Lung (tissue), 12 donors: ENCODE data around the gene SSC5D. TPM values are rescaled to one million over a fixed set of nuclear protein-coding genes. Genes with fewer than 3 reads are reported as not detected.

Experiments
- ATAC-seq: fragments of 200-7000 bp; cut with Tn5 transposase; one replicate; pipeline ENCODE4 v1.9.1; 2020; ENCODE audit warnings: moderate number of reproducible peaks; ENCODE audit not compliant: insufficient read depth, low FRiP score
- DNase-seq, 3 donors: peaks; one replicate each; pipeline ENCODE4 v3.0.0-alpha.2; 2013 to 2017
- H3K27ac ChIP-seq, 2 donors: one replicate each; pipeline ENCODE4 v1.5.1; 2013; ENCODE audit warnings: mild to moderate bottlenecking in 2 of 2, moderate library complexity in 2 of 2, control low read depth in 1 of 2, inconsistent platforms in 1 of 2, low read depth in 1 of 2, low read length in 1 of 2
- H3K27me3 ChIP-seq, 3 donors: one replicate each; pipeline ENCODE4 v1.5.1; 2013; ENCODE audit warnings: low read length in 2 of 3; ENCODE audit not compliant: control insufficient read depth in 3 of 3, insufficient read depth in 3 of 3
- H3K36me3 ChIP-seq, 4 donors: one replicate each; pipeline ENCODE4 v1.5.1; 2013; ENCODE audit warnings: low read length in 4 of 4, mild to moderate bottlenecking in 1 of 4, moderate library complexity in 1 of 4; ENCODE audit not compliant: control insufficient read depth in 4 of 4, insufficient read depth in 4 of 4
- H3K4me1 ChIP-seq, 5 donors: one replicate each; pipeline ENCODE4 v1.5.1; 2013; ENCODE audit warnings: low read length in 5 of 5, mild to moderate bottlenecking in 2 of 5, moderate library complexity in 1 of 5; ENCODE audit not compliant: control insufficient read depth in 5 of 5, insufficient read depth in 5 of 5
- H3K4me3 ChIP-seq: one replicate; pipeline ENCODE4 v1.5.1; 2013; ENCODE audit warnings: mild to moderate bottlenecking, control low read depth, moderate library complexity
- H3K9ac ChIP-seq, 2 donors: one replicate each; pipeline ENCODE4 v1.5.1; 2013; ENCODE audit warnings: low read length in 2 of 2, control low read depth in 1 of 2; ENCODE audit not compliant: insufficient read depth in 1 of 2
- H3K9me3 ChIP-seq, 4 donors: one replicate each; pipeline ENCODE4 v1.5.1; 2013; ENCODE audit warnings: low read length in 3 of 4, mild to moderate bottlenecking in 1 of 4, moderate library complexity in 1 of 4; ENCODE audit not compliant: control insufficient read depth in 4 of 4, insufficient read depth in 3 of 4
- CTCF ChIP-seq: IDR thresholded peaks from 2 replicates; pipeline ENCODE4 v1.5.1; 2012; ENCODE audit warnings: mild to moderate bottlenecking; ENCODE audit errors: control extremely low read depth, extremely low read depth
- polyA plus RNA-seq, 2 donors: library from polyadenylated mRNA; stranded (reverse); fragments of 200-250 nt; gene quantifications; one replicate each; pipeline ENCODE4 v1.2.1, GENCODE V29; 2013
- total RNA-seq, 2 donors: library from RNA; depleted of rRNA in 1 of 2; stranded (reverse); fragments of >200 nt in 1 of 2; gene quantifications; one replicate each; pipeline ENCODE4 v1.2.1, GENCODE V29; 2014 to 2021
- donor health status: control.
- donor health status: control.
- donor health status: Bipolar disorder and iron deficiency.
- donor health status: healthy.
- donor health status: DM: yes; HTN: yes; CAD: no.

The SSC5D gene
- total and polyA plus RNA-seq, 4 donors = 0.66 to 8.4 (median 4.4) TPM

GRCh38 chr19:55567708-55568328 lies 79.6 kb downstream of the SSC5D start:
- Histone ChIP-seq H3K9ac (no peak overlapping the region), H3K4me3 (no peak overlapping the region), H3K27me3 (no peaks in the 10 kb centered on the region), H3K4me1 (peaks cover 0 to 5% (median 4%) of the 10 kb centered on the region in 5 donors), H3K27ac (no peak overlapping the region), H3K9me3 (no peaks in the 10 kb centered on the region), H3K36me3 (no peaks in the 10 kb centered on the region)
- DNase-seq = no peak
- ATAC-seq = no peak
- no peak for TF ChIP-seq CTCF

Other genes starting within 250 kb of the SSC5D start
- 10 to 100 TPM; 37.3 to 86.3 TPM for gene PPP6R1, start 229.4 kb upstream of the SSC5D start, total RNA-seq
- 10 to 100 TPM; 37.8 to 58.4 TPM for gene PPP6R1, start 229.4 kb upstream of the SSC5D start, polyA plus RNA-seq
- gene HSPBP1, start 208.3 kb upstream of the SSC5D start, total RNA-seq = 10 to 100 TPM; 19.3 to 53.1 TPM
- 10 to 100 TPM; 50.2 to 62.2 TPM for gene HSPBP1, start 208.3 kb upstream of the SSC5D start, polyA plus RNA-seq
- 1 to 10 TPM; 2.1 to 6.4 TPM for gene BRSK1, start 204.4 kb upstream of the SSC5D start, total RNA-seq
- under 1 TPM; 0.53 to 0.94 TPM for gene BRSK1, start 204.4 kb upstream of the SSC5D start, polyA plus RNA-seq
- gene TMEM150B, start 163.1 kb upstream of the SSC5D start, total RNA-seq = 10 to 100 TPM in 1 of 2 donors, 1 to 10 TPM in 1; 2.3 to 20.6 TPM
- 10 to 100 TPM; 13.4 to 23.0 TPM for gene TMEM150B, start 163.1 kb upstream of the SSC5D start, polyA plus RNA-seq
- 10 to 100 TPM; 14.1 to 16.5 TPM for gene KMT5C, start 148.6 kb upstream of the SSC5D start, total RNA-seq
- gene KMT5C, start 148.6 kb upstream of the SSC5D start, polyA plus RNA-seq = 10 to 100 TPM in 1 of 2 donors, 1 to 10 TPM in 1; 6.7 to 10.9 TPM
- gene COX6B2, start 133.7 kb upstream of the SSC5D start, total RNA-seq = 1 to 10 TPM in 1 of 2 donors, not detected in 1; 1.4 TPM
- gene COX6B2, start 133.7 kb upstream of the SSC5D start, polyA plus RNA-seq = under 1 TPM; 0.16 to 0.50 TPM
- under 1 TPM in 1 of 2 donors, not detected in 1; 0.09 TPM for gene GARIN5B, start 125.2 kb upstream of the SSC5D start, total RNA-seq
- not detected for gene GARIN5B, start 125.2 kb upstream of the SSC5D start, polyA plus RNA-seq
- under 1 TPM in 1 of 2 donors, not detected in 1; 0.74 TPM for gene IL11, start 118.0 kb upstream of the SSC5D start, total RNA-seq
- under 1 TPM; 0.26 to 0.41 TPM for gene IL11, start 118.0 kb upstream of the SSC5D start, polyA plus RNA-seq
- 100 to 1,000 TPM in 1 of 2 donors, 10 to 100 TPM in 1; 14.3 to 106 TPM for gene TMEM190, start 111.6 kb upstream of the SSC5D start, total RNA-seq
- gene TMEM190, start 111.6 kb upstream of the SSC5D start, polyA plus RNA-seq = 10 to 100 TPM; 56.2 to 68.8 TPM
- 10 to 100 TPM in 1 of 2 donors, under 1 TPM in 1; 0.43 to 31.0 TPM for gene TMEM238, start 104.1 kb upstream of the SSC5D start, total RNA-seq
- under 1 TPM; 0.76 to 0.89 TPM for gene TMEM238, start 104.1 kb upstream of the SSC5D start, polyA plus RNA-seq
- 1,000 to 10,000 TPM in 1 of 2 donors, 100 to 1,000 TPM in 1; 272 to 1,742 TPM for gene RPL28, start 102.5 kb upstream of the SSC5D start, total RNA-seq
- 1,000 to 10,000 TPM; 1,460 to 3,086 TPM for gene RPL28, start 102.5 kb upstream of the SSC5D start, polyA plus RNA-seq
- gene UBE2S, start 80.6 kb upstream of the SSC5D start, total RNA-seq = 10 to 100 TPM; 22.8 to 25.6 TPM
- gene UBE2S, start 80.6 kb upstream of the SSC5D start, polyA plus RNA-seq = 10 to 100 TPM; 11.3 to 17.3 TPM
- under 1 TPM; 0.03 to 0.14 TPM for gene SHISA7, start 45.1 kb upstream of the SSC5D start, total RNA-seq
- gene SHISA7, start 45.1 kb upstream of the SSC5D start, polyA plus RNA-seq = not detected
- gene ISOC2, start 26.8 kb upstream of the SSC5D start, total RNA-seq = 10 to 100 TPM; 34.9 to 63.2 TPM
- gene ISOC2, start 26.8 kb upstream of the SSC5D start, polyA plus RNA-seq = 10 to 100 TPM; 68.6 to 85.0 TPM
- gene C19orf85, start 23.7 kb upstream of the SSC5D start, total RNA-seq = not detected
- gene C19orf85, start 23.7 kb upstream of the SSC5D start, polyA plus RNA-seq = not detected
- gene ZNF628, start 11.8 kb upstream of the SSC5D start, total RNA-seq = 10 to 100 TPM in 1 of 2 donors, 1 to 10 TPM in 1; 2.0 to 12.3 TPM
- gene ZNF628, start 11.8 kb upstream of the SSC5D start, polyA plus RNA-seq = 1 to 10 TPM; 7.5 to 8.0 TPM
- 10 to 100 TPM; 17.7 to 43.9 TPM for gene NAT14, start 3.2 kb upstream of the SSC5D start, total RNA-seq
- gene NAT14, start 3.2 kb upstream of the SSC5D start, polyA plus RNA-seq = 10 to 100 TPM; 22.6 to 46.2 TPM
- under 1 TPM in 1 of 2 donors, not detected in 1; 0.31 TPM for gene SBK2, start 48.7 kb downstream of the SSC5D start, total RNA-seq
- gene SBK2, start 48.7 kb downstream of the SSC5D start, polyA plus RNA-seq = not detected
- 1 to 10 TPM in 1 of 2 donors, not detected in 1; 1.2 TPM for gene SBK3, start 57.1 kb downstream of the SSC5D start, total RNA-seq
- gene SBK3, start 57.1 kb downstream of the SSC5D start, polyA plus RNA-seq = under 1 TPM in 1 of 2 donors, not detected in 1; 0.81 TPM
- 10 to 100 TPM in 1 of 2 donors, 1 to 10 TPM in 1; 4.3 to 20.8 TPM for gene ZNF579, start 92.4 kb downstream of the SSC5D start, total RNA-seq
- gene ZNF579, start 92.4 kb downstream of the SSC5D start, polyA plus RNA-seq = 10 to 100 TPM in 1 of 2 donors, 1 to 10 TPM in 1; 6.5 to 13.6 TPM
- 10 to 100 TPM in 1 of 2 donors, 1 to 10 TPM in 1; 5.6 to 17.6 TPM for gene FIZ1, start 111.1 kb downstream of the SSC5D start, total RNA-seq
- 10 to 100 TPM in 1 of 2 donors, 1 to 10 TPM in 1; 7.5 to 12.3 TPM for gene FIZ1, start 111.1 kb downstream of the SSC5D start, polyA plus RNA-seq
- gene ZNF524, start 111.9 kb downstream of the SSC5D start, total RNA-seq = 10 to 100 TPM; 12.6 to 26.3 TPM
- gene ZNF524, start 111.9 kb downstream of the SSC5D start, polyA plus RNA-seq = 10 to 100 TPM; 30.1 to 62.5 TPM
- 10 to 100 TPM in 1 of 2 donors, 1 to 10 TPM in 1; 5.1 to 19.3 TPM for gene ZNF865, start 117.2 kb downstream of the SSC5D start, total RNA-seq
- 10 to 100 TPM in 1 of 2 donors, 1 to 10 TPM in 1; 8.4 to 11.7 TPM for gene ZNF865, start 117.2 kb downstream of the SSC5D start, polyA plus RNA-seq
- gene ZNF784, start 136.1 kb downstream of the SSC5D start, total RNA-seq = 1 to 10 TPM; 6.3 to 9.4 TPM
- 1 to 10 TPM; 6.5 to 7.2 TPM for gene ZNF784, start 136.1 kb downstream of the SSC5D start, polyA plus RNA-seq
- gene ZNF580, start 152.6 kb downstream of the SSC5D start, total RNA-seq = 10 to 100 TPM; 11.1 to 41.3 TPM
- gene ZNF580, start 152.6 kb downstream of the SSC5D start, polyA plus RNA-seq = 10 to 100 TPM; 22.3 to 39.3 TPM
- gene ZNF581, start 155.2 kb downstream of the SSC5D start, total RNA-seq = 10 to 100 TPM; 15.7 to 18.1 TPM
- 10 to 100 TPM; 15.0 to 15.5 TPM for gene ZNF581, start 155.2 kb downstream of the SSC5D start, polyA plus RNA-seq
- gene CCDC106, start 159.8 kb downstream of the SSC5D start, total RNA-seq = 10 to 100 TPM; 11.9 to 16.8 TPM
- 10 to 100 TPM in 1 of 2 donors, 1 to 10 TPM in 1; 8.3 to 25.9 TPM for gene CCDC106, start 159.8 kb downstream of the SSC5D start, polyA plus RNA-seq
- 100 to 1,000 TPM; 109 to 181 TPM for gene U2AF2, start 166.6 kb downstream of the SSC5D start, total RNA-seq
- 100 to 1,000 TPM; 114 to 149 TPM for gene U2AF2, start 166.6 kb downstream of the SSC5D start, polyA plus RNA-seq
- 100 to 1,000 TPM in 1 of 2 donors, 10 to 100 TPM in 1; 84.8 to 140 TPM for gene EPN1, start 186.8 kb downstream of the SSC5D start, total RNA-seq
- gene EPN1, start 186.8 kb downstream of the SSC5D start, polyA plus RNA-seq = 100 to 1,000 TPM in 1 of 2 donors, 10 to 100 TPM in 1; 92.0 to 107 TPM
- not detected for gene NLRP9, start 250.0 kb downstream of the SSC5D start, total RNA-seq
- not detected for gene NLRP9, start 250.0 kb downstream of the SSC5D start, polyA plus RNA-seq